Endometrial microvascular endothelial cells (primary cell): ENCODE measurements around the gene ARMH4. TPM values are rescaled to one million over a fixed set of nuclear protein-coding genes. Genes with fewer than 3 reads are reported as not detected.

Experiments used
- in situ Hi-C: cut with HindIII; loops from 2 replicates; pipeline ENCODE4 v1.10.0; 2017; ENCODE audit warnings: low sequenced_read_pairs, low pct_unique_long_range_greater_than_20kb; ENCODE audit errors: inconsistent ontology term
- total RNA-seq: library from RNA; depleted of rRNA; stranded (reverse); fragments of >200 nt; gene quantifications from one replicate; pipeline ENCODE4 v1.2.3, GENCODE V29; 2015; ENCODE audit errors: inconsistent ontology term

The ARMH4 gene
- total RNA-seq, 1 donor from 2014 or later, result 0.28 TPM

DNA sequence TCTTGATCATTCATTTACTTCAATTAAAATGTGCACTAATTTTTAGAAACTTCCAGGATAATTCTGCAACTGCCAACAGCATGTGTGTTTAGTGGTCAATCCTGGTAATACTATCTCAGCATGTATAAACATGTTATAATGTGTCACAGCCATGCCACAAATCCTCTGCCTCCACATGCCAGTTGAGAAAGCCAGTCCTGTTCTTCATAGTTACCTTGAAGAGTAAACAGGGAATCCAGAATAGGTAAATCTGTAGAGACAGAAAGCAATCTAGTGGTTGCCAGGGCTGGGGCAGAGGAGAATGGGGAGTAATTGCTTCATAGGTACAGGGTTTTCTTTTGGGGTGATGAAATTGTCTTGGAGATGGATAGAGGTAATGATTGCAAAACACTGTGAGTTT, 85.9 kb downstream of the ARMH4 start:
- in situ Hi-C loops, result no loop called here

DNA sequence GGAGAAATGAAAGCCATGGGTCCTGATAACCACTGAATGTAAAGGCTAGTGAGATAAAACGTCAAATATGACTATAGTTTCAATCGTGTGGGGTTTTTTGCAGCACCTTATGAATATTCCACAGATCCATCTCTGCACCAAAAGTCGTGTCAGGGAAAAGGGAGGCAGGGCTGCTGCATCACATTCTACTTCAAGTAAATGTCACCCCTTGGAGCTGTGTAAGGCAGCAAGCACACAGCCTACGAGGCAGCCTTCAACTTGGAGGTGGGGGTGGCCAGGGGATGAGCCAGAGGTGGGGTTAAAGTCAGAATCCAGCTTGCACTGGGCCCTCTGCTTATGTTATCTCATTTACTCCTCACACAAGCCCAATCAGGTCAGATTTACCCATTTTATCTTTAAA, 90.4 kb downstream of the ARMH4 start:
- in situ Hi-C loops, result no loop called here

DNA sequence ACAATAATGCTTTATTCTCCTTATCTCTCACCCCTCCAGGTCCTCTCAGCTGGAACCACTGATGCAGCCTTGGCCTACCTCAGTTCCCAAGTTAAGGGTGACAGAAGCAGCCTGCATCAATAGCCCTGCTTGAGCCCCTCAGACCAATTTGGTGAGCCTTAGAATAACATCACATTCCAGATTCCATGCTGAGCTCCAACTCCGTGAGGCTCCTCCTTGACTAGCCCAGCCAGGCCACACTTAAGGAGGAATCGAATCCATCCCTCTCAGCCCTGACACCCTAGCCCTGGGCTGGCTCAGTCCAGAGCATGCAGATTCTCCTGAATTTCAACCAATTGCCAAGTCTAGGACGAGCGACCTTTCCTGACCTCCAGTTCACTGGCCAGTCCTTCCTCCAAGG, 91.1 kb downstream of the ARMH4 start:
- in situ Hi-C loops, result no loop called here

DNA sequence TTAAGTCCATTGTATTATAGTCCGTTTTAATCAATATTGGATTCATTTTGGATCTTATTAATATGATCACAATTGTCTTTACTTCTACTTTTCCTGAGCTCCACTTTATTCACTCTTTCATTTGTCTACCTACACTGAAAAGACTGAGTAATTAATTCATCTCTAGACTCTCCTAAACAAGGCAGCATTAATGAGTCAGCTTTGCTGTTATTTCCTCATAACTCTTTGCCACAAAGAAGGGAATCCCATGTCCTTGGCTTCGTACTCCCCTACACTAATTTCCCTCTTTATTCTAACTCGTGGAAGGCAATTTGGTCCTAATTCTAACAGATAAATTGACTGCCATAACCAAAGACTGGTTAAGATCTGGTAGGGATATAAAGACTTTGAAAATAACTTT, 91.9 kb downstream of the ARMH4 start:
- in situ Hi-C loops, result no loop called here

DNA sequence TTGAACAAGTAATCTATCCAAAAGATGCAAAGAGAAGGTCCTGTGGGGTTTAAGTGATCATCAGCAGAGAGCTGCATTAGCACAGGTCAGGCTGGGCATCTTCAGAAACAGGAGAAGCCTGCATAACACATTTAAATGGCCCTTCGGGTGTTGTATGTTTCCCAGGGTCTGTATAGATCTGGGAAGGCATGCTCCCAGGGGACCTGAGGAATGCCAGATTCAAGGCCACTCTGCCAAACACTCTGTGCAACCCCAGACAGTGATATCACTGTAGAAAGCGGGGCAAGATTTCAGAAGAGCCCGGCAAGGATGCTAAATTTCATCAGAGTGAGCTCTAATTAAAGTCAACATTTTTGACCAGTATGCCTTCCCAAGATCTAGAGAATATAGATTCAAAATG, 92.9 kb downstream of the ARMH4 start:
- in situ Hi-C loops, result no loop called here

DNA sequence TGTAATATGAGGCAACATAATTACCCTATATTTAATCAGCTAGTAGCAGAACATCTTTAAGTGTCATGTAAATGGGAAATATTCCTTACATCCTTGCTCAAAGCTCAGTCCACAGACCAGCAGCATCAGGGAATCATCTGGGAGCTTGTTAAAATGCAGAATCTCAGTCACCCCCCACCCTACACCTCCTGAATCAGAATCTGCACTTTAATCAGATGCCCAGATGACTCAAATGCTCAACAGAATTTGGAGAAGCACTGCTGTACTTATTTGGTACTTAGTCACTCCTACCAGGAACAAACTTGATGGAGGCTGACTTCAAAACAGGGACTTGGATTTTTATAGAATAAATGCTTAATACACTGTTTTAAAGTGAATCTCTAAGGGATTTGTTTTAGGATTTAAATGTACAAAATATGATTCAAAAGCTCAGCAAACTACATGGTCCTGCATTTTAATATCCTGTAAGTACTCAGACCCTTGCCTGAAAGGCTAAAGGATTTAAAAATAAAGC, 96.5 kb downstream of the ARMH4 start:
- in situ Hi-C loops, result no loop called here

DNA sequence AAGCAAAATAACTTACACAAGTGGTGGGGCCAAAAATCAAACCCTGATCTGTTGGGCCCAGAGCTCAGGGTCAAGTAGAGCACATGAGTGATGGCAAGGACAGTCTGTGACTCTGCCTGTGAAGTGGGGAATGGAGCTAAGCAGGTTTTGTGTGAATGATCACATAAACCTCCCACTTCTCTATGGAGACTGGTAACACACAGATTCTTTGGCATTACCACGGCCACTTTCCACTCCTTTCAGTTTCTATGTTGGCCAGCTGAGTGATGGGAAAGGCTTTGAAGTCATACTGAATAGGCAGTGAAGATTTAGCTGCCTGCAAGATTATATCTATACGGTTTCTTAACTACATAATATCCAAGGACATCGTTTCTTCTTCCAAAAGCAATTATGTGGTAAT, 97.9 kb downstream of the ARMH4 start:
- in situ Hi-C loops, result no loop called here

DNA sequence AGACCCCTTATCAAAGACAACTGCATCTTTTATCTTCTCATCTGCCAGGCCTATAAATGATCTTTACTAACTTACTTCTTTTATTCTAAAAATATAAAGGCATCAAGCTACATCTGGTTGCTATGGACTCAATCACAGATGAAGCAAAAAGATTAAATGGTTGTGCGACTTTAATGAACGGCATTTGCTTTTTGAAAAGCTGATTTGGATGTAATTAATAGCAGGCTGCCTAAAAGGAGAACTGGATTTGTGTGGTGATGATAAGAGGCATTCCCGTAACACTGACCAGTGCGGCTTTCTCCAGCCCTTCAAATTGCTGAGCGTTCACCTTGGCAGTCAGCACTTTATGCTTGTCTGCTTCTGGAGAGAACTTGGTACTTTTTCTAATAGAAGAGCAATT, 103.8 kb downstream of the ARMH4 start:
- in situ Hi-C loops, result no loop called here

DNA sequence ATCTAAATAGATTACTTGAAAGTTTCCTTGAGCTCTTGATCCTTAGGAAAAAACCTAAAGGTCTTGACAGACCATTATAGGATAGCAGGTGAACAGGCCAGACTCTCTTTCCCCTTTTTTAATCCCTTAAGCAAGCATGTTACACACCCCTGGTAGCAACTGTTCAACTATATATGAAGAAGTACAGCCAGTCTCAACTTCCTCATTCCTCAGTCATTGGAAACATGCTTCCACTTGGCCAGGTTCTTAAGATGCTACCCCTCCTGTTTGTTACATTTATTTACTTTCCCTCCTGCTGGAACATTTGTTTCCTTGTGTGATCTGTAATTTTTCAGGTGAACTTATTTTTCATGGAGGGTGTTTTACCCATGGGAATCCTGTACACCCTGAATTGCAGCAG, 124.1 kb downstream of the ARMH4 start:
- in situ Hi-C loops, result no loop called here

DNA sequence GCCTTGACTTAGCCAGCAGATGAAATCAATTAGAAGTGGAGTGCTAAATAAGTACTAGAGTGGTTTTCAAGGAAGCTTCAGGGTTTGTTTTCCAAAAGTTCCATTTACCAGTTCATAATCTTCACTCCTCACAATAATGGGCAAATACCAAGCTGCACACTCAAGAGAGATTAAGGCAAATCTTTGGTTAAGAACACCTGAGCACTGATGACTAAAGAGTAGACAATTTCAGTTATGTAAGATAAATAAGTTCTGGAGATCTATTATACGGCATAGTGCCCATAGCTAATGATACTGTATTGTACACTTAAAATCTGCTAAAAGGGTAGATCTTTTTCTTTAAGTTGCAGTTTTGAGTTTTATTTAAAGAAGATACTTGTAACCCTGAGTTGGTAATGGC, 125.0 kb downstream of the ARMH4 start:
- in situ Hi-C loops, result no loop called here

DNA sequence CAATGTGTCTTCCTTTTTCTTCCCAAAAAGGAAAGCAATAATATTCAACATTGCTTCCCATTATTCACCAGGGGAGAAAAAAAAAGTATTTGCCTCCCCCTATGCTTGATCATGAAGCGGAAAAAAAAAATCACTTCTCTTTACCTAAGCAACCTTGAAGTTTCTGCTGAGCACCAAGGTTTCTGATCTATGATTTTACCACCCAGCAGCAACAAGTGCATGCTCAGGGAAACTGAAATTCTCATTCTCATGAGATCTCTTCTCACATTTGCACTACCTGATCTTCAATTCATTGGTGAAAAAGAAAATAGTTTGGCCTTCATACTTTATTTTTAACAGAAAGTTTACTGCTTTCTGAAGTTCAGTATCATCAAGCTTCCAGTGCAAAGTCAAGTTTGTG, 125.8 kb downstream of the ARMH4 start:
- in situ Hi-C loops, result no loop called here

DNA sequence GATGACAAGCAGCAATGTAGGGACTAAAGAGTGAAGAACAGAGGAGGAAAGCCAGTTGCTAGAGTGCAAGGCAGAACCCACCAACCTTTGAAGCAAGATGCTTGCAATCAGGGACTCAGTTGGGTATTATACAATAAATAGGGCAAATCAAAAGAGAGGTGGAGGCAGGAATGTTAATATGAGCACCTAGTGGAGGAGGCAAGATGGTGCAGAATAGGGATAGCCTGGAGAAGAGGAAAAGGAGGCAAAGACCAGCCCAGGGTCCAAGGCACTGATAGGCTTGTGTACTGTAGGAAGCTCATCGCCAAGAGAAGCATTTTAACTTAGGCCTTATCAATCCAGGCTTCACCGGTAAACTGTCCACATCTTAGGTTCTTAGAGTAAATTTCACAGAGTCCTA, 137.2 kb downstream of the ARMH4 start:
- in situ Hi-C loops, result no loop called here

DNA sequence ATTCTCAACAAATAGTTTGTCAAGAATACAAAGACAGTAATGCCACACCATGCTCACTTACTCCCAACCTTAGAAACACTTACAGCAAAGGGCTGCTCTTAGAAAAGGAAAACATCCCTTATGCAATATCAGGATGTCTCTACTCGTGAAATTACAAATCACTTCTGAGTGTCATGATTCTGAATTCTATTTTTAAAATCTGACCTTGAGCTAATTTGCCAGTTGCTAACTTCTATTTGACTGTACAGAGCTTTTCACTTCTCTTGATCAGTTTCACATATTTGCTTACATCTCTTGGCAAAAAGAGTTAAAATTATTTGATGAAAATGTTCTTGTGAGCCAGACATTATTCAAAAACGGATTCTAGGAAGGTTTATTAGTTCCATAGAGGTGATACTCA, 149.4 kb downstream of the ARMH4 start:
- in situ Hi-C loops, result no loop called here

DNA sequence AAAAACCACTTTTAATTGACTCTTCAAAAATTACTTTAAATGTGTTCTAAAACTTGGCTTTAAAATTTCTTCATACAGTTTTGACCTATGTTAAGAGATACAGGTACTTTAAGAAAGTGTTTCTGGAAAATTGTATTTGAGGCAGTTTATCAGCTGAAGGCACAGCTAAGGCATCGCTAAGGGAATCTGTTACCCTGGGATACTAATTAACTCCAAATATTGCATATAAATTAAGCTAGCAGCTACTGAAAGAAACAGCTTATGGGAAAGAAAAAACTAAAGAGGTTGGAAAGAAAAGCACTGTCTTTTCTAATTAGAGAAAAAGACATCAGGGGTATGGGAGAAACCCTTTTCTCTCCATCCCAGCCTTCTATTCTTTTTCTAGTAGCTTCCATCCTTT, 152.0 kb downstream of the ARMH4 start:
- in situ Hi-C loops, result no loop called here

DNA sequence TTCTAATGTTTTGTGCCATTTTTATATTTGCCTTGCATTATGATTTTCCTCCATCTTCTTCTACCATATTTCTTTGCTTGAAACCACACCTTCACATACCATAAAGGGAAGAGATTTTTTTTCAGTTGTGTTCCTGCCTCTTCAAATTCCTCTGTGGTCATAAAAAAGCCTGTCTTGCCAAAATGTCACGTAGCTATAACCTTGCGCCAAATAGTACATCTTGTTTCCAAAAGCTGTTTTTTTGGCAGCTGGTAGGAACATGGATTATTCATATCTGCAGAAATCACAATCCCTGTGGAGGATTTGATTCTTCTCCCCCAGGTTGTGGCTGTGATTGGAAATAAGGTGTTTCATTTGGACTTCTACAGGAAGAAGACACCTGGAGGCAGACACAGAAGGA, 152.5 kb downstream of the ARMH4 start:
- in situ Hi-C loops, result no loop called here

DNA sequence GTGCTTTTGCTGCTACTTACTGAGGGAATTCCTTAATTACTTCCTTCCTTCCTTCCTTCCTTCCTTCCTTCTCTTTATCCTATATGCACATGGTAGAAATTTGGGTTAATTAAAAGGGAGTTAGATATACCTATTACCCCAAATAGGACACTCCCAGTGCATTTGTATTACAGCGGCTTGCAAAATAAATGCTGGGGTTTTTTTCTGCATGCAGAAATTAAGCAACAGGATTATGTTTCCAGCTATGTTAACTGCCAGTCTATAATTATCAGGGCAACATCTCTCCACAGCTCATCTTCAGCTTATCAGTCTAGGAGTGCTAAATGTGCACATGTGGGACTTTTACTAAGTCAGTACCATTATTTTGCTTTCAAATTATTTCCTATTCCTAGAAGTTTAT, 153.2 kb downstream of the ARMH4 start:
- in situ Hi-C loops, result no loop called here

DNA sequence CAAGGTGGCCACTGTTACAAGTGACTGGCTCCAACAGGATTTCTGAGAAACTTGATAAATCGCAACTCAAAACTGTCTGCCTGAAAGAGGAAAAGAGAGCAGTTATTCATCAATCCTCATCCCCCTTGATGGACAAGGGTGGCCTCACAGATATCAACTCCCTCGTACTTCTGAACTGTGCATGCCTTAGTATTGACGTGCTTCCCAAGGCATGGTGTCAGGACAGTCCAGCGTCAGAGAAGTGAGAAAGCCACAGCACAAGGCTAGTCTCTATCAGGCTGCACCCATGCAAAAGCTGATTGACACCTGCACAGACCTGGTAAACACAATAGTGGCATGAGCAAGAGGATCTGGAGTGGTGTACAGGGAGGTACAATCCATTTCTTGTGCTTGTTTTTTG, 160.7 kb downstream of the ARMH4 start:
- in situ Hi-C loops, result no loop called here

DNA sequence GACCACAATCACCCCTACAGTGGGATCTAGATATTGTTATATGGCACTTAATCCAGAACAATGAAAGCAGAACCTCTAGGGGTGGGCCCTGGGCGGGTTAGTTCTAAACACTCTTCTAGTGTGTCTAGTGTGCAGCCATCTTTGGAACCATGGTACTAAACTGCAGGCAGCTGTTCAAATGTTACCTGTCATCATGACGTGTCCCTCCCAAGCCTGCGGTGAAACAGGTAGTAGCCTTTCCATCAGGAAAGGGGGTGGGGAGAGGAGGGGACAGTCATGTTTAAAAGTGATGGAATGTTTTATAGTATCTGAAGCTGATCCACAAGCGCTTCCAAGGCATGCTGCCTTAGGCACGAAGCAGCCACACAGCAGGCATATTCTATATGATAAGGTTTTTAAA, 163.6 kb downstream of the ARMH4 start:
- in situ Hi-C loops, result no loop called here

DNA sequence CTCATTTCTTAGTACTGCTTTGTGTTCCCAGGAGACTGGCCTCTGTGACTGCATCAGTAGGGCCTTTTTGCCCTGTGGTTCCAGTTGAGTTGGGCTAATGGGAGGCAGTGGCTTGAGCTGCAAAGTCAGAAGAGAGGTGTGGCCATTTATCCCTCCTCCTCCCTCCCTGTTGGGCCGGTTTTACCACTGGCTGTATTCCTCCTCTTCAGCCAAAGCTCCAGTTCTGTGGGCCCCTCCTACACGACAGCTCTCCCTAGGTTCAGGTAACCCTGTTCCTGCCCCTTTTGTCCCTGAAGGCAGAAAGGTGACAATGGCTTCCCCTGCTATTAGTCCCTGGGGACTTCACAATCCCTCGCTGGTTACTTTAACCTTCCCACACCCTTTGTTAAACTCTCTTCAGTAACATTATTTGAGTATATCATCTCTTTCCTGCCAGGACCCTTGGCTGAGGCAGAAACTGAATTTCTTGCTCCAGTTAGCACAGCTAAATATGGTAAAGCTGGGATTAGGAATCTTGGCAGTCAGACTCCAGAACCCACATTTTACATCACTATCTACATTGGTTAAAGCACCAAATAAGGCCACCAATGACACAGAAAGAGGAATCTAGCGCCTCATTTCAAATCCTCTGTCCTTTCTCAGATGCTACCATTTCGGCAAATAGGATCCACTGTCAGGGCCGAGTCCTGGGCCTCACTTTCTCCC, 164.3 kb downstream of the ARMH4 start:
- in situ Hi-C loops, result no loop called here

DNA sequence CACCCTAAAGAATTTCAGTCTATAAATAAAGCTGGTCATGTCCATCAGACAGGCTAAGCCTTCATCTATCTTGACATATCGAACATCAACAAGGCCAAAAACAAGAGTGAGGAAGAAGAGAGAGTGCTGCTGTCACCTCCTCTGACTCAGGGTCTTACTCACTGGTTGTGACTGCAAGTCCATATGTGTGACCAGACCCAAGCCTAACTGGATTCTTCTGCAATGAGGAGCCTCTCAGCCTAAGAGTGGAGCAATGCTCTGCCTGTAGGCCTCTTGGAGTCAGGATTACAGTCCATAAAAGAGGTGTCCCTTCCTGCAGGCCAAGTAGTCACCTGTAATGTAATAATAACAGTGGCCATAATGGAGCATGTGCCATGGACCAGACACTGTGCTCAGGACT, 165.0 kb downstream of the ARMH4 start:
- in situ Hi-C loops, result no loop called here
